ENCODE measurements around the gene HOMER3. TPM values are rescaled to one million over a fixed set of nuclear protein-coding genes. Genes with fewer than 3 reads are reported as not detected.
A peak's percentile ranks its signal among the peaks of the same experiment; 100 is the strongest.

HOMER3 gene
- total and polyA plus RNA-seq, 2 donors (not counting 3 experiments of a cell fraction or from before 2014, with no cell fraction given) = 139 to 184 TPM

GRCh38 chr19:18921593-18921992 is 19.4 kb downstream of the HOMER3 start:
- no peak for DNase-seq (ENCODE audit: low read depth, low spot score)
- no peak overlapping the region for H2AFZ ChIP-seq (ENCODE audit: low read depth, low read length)
- H3K27me3 ChIP-seq (ENCODE audit: control insufficient read depth in 2 of 2, insufficient read depth in 2 of 2, low read length in 2 of 2) = no peaks in the 10 kb centered on the region
- H3K4me2 ChIP-seq (ENCODE audit: insufficient read depth, low read length) = no peak overlapping the region
- no peaks in the 10 kb centered on the region for H3K9me3 ChIP-seq (replicated peaks; ENCODE audit: control insufficient read depth, insufficient read depth, low read length)
- peaks cover 13% of the 10 kb centered on the region for H3K4me1 ChIP-seq (ENCODE audit: control insufficient read depth, extremely low read depth, insufficient read depth, low read length)
- no peak overlapping the region for H3K4me3 ChIP-seq (replicated peaks in 1 of 3; ENCODE audit: insufficient read depth in 1 of 3, low read depth in 1 of 3, low read length in 3 of 3)
- no peak overlapping the region for H3K27ac ChIP-seq (ENCODE audit: insufficient read depth, low read depth, low read length)
- TF ChIP-seq POLR2AphosphoS5 (IDR thresholded peaks at IDR 0.05; ENCODE audit: insufficient read depth, low read depth, low read length) (no peak), POLR2A (IDR thresholded peaks at IDR 0.05; ENCODE audit: low read depth, low read length) (peak; percentile 35), CTCF (IDR thresholded peaks at IDR 0.05; ENCODE audit: extremely low read depth in 1 of 2, insufficient read depth in 1 of 2, low read depth in 1 of 2, low read length in 2 of 2) (no peak)
- POLR2A ChIA-PET = no interaction called here
- H3K79me2 ChIP-seq (ENCODE audit: control insufficient read depth, insufficient read depth, low read length) = peaks cover 37% of the 10 kb centered on the region
- dilution Hi-C loops (cut with MboI; ENCODE audit: extremely low pct_ligation_motif_present, low sequenced_read_pairs) (no loop called here), intact Hi-C loops (cut with micrococcal nuclease) (no loop called here)
- no peaks in the 10 kb centered on the region for H4K20me1 ChIP-seq (replicated peaks; ENCODE audit: control insufficient read depth, extremely low read depth, insufficient read depth, low read length)
- peaks cover 8 to 33% of the 10 kb centered on the region in 2 experiments for H3K36me3 ChIP-seq (ENCODE audit: control insufficient read depth in 2 of 2, extremely low read depth in 1 of 2, insufficient read depth in 2 of 2, low read length in 2 of 2)
- H3K9ac ChIP-seq (replicated peaks; ENCODE audit: extremely low read depth, insufficient read depth, low read length) = no peak overlapping the region
- BruUV-seq (replicated peaks) = no TSS peak
- FAIRE-seq = no peak
- H3K9me1 ChIP-seq (replicated peaks; ENCODE audit: control insufficient read depth, extremely low read depth, insufficient read depth, low read length) = no peaks in the 10 kb centered on the region
- CTCF ChIA-PET = interaction anchor here (0.9 to 1.4 kb wide), 2 partner anchors 65 kb away, joined by 3 to 7 read pairs; no protein-coding TSS in a partner anchor

- H3K4me2 ChIP-seq (ENCODE audit: insufficient read depth, low read length) = peak overlapping the region; percentile 89
- intact Hi-C loops (cut with micrococcal nuclease) (no loop called here), dilution Hi-C loops (cut with MboI; ENCODE audit: extremely low pct_ligation_motif_present, low sequenced_read_pairs) (no loop called here)
- H3K4me1 ChIP-seq (ENCODE audit: control insufficient read depth, extremely low read depth, insufficient read depth, low read length) = peaks cover 13% of the 10 kb centered on the region
- ChIA-PET CTCF (interaction anchor here (1.3 to 1.4 kb wide), 2 partner anchors 66 to 75 kb away, joined by 3 to 7 read pairs; no protein-coding TSS in a partner anchor), POLR2A (no interaction called here)
- no peaks in the 10 kb centered on the region for H3K9me3 ChIP-seq (replicated peaks; ENCODE audit: control insufficient read depth, insufficient read depth, low read length)
- H3K9me1 ChIP-seq (replicated peaks; ENCODE audit: control insufficient read depth, extremely low read depth, insufficient read depth, low read length) = no peaks in the 10 kb centered on the region
- H3K27ac ChIP-seq (ENCODE audit: insufficient read depth, low read depth, low read length) = no peak overlapping the region
- BruUV-seq (replicated peaks) = no TSS peak
- H3K27me3 ChIP-seq (ENCODE audit: control insufficient read depth in 2 of 2, insufficient read depth in 2 of 2, low read length in 2 of 2) = no peaks in the 10 kb centered on the region
- no peak for FAIRE-seq
- H2AFZ ChIP-seq (ENCODE audit: low read depth, low read length) = no peak overlapping the region
- peaks cover 2% of the 10 kb centered on the region for H4K20me1 ChIP-seq (replicated peaks; ENCODE audit: control insufficient read depth, extremely low read depth, insufficient read depth, low read length)
- H3K79me2 ChIP-seq (ENCODE audit: control insufficient read depth, insufficient read depth, low read length) = peaks cover 41% of the 10 kb centered on the region
- H3K9ac ChIP-seq (replicated peaks; ENCODE audit: extremely low read depth, insufficient read depth, low read length) = peak overlapping the region; percentile 80
- peaks cover 8 to 26% of the 10 kb centered on the region in 2 experiments for H3K36me3 ChIP-seq (ENCODE audit: control insufficient read depth in 2 of 2, extremely low read depth in 1 of 2, insufficient read depth in 2 of 2, low read length in 2 of 2)
- no peak for DNase-seq (ENCODE audit: low read depth, low spot score)
- peak overlapping the region; percentile 70 to 96 (median 81) for H3K4me3 ChIP-seq (replicated peaks in 1 of 3; ENCODE audit: insufficient read depth in 1 of 3, low read depth in 1 of 3, low read length in 3 of 3)
- TF ChIP-seq JUN (IDR thresholded peaks at IDR 0.05; ENCODE audit: borderline replicate concordance, insufficient read depth, insufficient read length, low read depth) = no peak
- TF ChIP-seq POLR2A (IDR thresholded peaks at IDR 0.05; ENCODE audit: low read depth, low read length) = no peak
- no peak for TF ChIP-seq CTCF (IDR thresholded peaks at IDR 0.05; ENCODE audit: extremely low read depth in 1 of 2, insufficient read depth in 1 of 2, low read depth in 1 of 2, low read length in 2 of 2)
- no peak for TF ChIP-seq EZH2 (IDR thresholded peaks at IDR 0.05; ENCODE audit: borderline replicate concordance, low read depth, low read length, severe bottlenecking)
- no peak for TF ChIP-seq FOS (IDR thresholded peaks at IDR 0.05; ENCODE audit: borderline replicate concordance, insufficient read depth, low read length)
- TF ChIP-seq POLR2AphosphoS5 (IDR thresholded peaks at IDR 0.05; ENCODE audit: insufficient read depth, low read depth, low read length) = no peak
- no peak for TF ChIP-seq MYC (IDR thresholded peaks at IDR 0.05; ENCODE audit: low read depth, low read length)
- TF ChIP-seq MAX (IDR thresholded peaks at IDR 0.05; ENCODE audit: insufficient read depth, insufficient read length) = no peak
- no peak for TF ChIP-seq GATA2 (IDR thresholded peaks at IDR 0.05; ENCODE audit: insufficient read depth, insufficient read length, low read depth, low read length)
These were observed 20.6 kb downstream of the HOMER3 start for GRCh38 chr19:18920400-18920799.

Data from endothelial cell of umbilical vein (primary cell).